Neural progenitor cell (in vitro differentiated cells): ENCODE results near the gene OPTC.

Experiments
- CTCF ChIP-seq: fragments of 200-600 bp; sonication (generic); IDR thresholded peaks from 2 replicates; pipeline ENCODE4 v1.5.1; 2017; ENCODE audit warnings: antibody characterized with exemption, mild to moderate bottlenecking
- EZH2 ChIP-seq: fragments of 200-600 bp; sonication (generic); IDR thresholded peaks from 2 replicates; pipeline ENCODE4 v1.6.1; 2017; ENCODE audit warnings: antibody characterized with exemption, mild to moderate bottlenecking, moderate library complexity

- TF ChIP-seq CTCF, result no peak
- TF ChIP-seq EZH2, result no peak
Observed at GRCh38 chr1:203475012-203475981, 18.7 kb upstream of the OPTC start, which contains the start of gene PRELP.
